Loucy (cell line): ENCODE measurements around the gene PIK3CA.

Experiments
- CTCF ChIP-seq: fragments of 200-600 bp; sonication (generic); conservative IDR thresholded peaks from 2 replicates; pipeline ENCODE4 v1.5.1; 2014; ENCODE audit warnings: mild to moderate bottlenecking, antibody characterized with exemption, low read length
- EZH2phosphoT487 ChIP-seq: fragments of 200-600 bp; IDR thresholded peaks from 2 replicates; pipeline ENCODE4 v1.6.1; 2018; ENCODE audit warnings: antibody characterized with exemption, mild to moderate bottlenecking, moderate library complexity, borderline replicate concordance

GRCh38 chr3:179189759-179190158 lies 41.6 kb downstream of the PIK3CA start:
- TF ChIP-seq CTCF (no peak), EZH2phosphoT487 (no peak)
